Astrocyte of the spinal cord (primary cell): ENCODE results near the gene UBN1.

Experiments used
- DNase-seq: peaks from one replicate; pipeline ENCODE4 v3.0.0; 2011; ENCODE audit warnings: low read depth, low spot score
- H3K4me3 ChIP-seq: 2 replicates; pipeline ENCODE4 v1.5.1; 2011; ENCODE audit warnings: low read depth, mild to moderate bottlenecking, low read length, moderate library complexity
- CTCF ChIP-seq: IDR thresholded peaks from 2 replicates; pipeline ENCODE4 v1.5.1; 2012; ENCODE audit warnings: low read depth, mild to moderate bottlenecking, low read length, inconsistent platforms
- in situ Hi-C: cut with HindIII; loops from 2 replicates; pipeline ENCODE4 v1.10.0; 2017; ENCODE audit warnings: low sequenced_read_pairs

UBN1 gene

GRCh38 chr16:4914528-4915225, 67.4 kb downstream of the UBN1 start:
- in situ Hi-C loops, result no loop called here
- no peak overlapping the region for H3K4me3 ChIP-seq
- no peak for DNase-seq
- no peak for TF ChIP-seq CTCF

GRCh38 chr16:4915226-4915761, 68.0 kb downstream of the UBN1 start:
- H3K4me3 ChIP-seq, result no peak overlapping the region
- peak; percentile 88 for DNase-seq
- no peak for TF ChIP-seq CTCF
- in situ Hi-C loops, result no loop called here

GRCh38 chr16:4917117-4917516, 69.8 kb downstream of the UBN1 start:
- no peak for TF ChIP-seq CTCF
- in situ Hi-C loops, result no loop called here
- peak; percentile 49 for DNase-seq
- no peak overlapping the region for H3K4me3 ChIP-seq

GRCh38 chr16:4918781-4919251, 71.5 kb downstream of the UBN1 start:
- in situ Hi-C loops, result no loop called here
- no peak overlapping the region for H3K4me3 ChIP-seq

GRCh38 chr16:4920826-4921225, 73.5 kb downstream of the UBN1 start:
- TF ChIP-seq CTCF, result no peak
- no peak for DNase-seq
- in situ Hi-C loops, result no loop called here
- H3K4me3 ChIP-seq, result no peak overlapping the region

More at GRCh38 chr16:4918781-4919251, 71.5 kb downstream of the UBN1 start:
- no peak for DNase-seq
- TF ChIP-seq CTCF, result no peak

GRCh38 chr16:4922721-4923342, 75.6 kb downstream of the UBN1 start:
- in situ Hi-C loops, result no loop called here
- no peak for DNase-seq
- no peak overlapping the region for H3K4me3 ChIP-seq
- no peak for TF ChIP-seq CTCF
